OCI-LY3 (cell line): ENCODE data around the gene ENSA.

Source experiments
- EZH2phosphoT487 ChIP-seq: fragments of 200-600 bp; shearing (Covaris generic); IDR thresholded peaks from 2 replicates; pipeline ENCODE4 v1.6.1; 2018; ENCODE audit warnings: antibody characterized with exemption, mixed run types, low read depth
- TF ChIP-seq, protein P1 (sequence below): fragments of 200-600, 300-600 bp; sonication (generic); IDR thresholded peaks from 2 replicates; pipeline ENCODE4 v1.5.1; 2014; ENCODE audit warnings: antibody characterized with exemption, low read length, low read depth

DNA sequence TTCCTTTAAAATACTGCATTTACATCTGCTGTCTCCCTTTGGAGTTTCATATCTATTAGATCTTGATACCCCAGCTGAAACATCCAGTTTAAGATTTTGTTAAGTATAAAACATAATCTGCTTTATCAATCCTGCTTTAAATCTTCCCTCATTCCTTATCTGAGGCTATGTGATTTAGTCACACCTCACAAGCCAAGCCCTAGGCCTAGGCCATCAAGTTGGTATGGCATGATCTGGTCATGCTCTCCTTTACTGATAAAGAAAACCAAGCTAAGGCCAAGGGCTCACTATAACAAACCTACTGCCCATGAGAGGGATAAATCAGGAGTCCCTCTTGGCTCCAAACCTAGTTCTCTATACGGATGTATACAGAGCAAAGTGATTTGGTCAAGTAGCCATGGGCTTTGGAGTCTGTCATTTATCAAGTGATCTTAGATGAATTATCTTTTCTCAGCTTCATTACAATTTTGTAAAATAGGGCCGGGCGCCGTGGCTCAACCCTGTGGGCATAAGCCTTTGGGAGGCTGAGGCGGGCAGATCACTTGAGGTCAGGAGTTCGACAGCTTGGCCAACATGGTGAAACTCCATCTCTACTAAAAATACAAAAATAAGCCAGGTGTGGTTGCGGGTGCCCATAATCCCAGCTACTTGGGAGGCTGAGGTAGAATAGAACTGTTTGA is 22.8 kb downstream of the ENSA start:
- TF ChIP-seq, protein P1, sequence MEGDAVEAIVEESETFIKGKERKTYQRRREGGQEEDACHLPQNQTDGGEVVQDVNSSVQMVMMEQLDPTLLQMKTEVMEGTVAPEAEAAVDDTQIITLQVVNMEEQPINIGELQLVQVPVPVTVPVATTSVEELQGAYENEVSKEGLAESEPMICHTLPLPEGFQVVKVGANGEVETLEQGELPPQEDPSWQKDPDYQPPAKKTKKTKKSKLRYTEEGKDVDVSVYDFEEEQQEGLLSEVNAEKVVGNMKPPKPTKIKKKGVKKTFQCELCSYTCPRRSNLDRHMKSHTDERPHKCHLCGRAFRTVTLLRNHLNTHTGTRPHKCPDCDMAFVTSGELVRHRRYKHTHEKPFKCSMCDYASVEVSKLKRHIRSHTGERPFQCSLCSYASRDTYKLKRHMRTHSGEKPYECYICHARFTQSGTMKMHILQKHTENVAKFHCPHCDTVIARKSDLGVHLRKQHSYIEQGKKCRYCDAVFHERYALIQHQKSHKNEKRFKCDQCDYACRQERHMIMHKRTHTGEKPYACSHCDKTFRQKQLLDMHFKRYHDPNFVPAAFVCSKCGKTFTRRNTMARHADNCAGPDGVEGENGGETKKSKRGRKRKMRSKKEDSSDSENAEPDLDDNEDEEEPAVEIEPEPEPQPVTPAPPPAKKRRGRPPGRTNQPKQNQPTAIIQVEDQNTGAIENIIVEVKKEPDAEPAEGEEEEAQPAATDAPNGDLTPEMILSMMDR, result no peak
- TF ChIP-seq EZH2phosphoT487, result no peak
